SK-N-SH (cell line): ENCODE data around the gene DPH7.
"Not testable (repeated sequence)": the region's sequence is repeated elsewhere in the genome, so short reads cannot be mapped to it uniquely, and the experiment has no call there.

Source experiments
- CTCF ChIP-seq: fragments of 200-600 bp; sonication (generic); IDR thresholded peaks from 2 replicates; pipeline ENCODE4 v1.6.1; 2017; ENCODE audit warnings: antibody characterized with exemption, mild to moderate bottlenecking, moderate library complexity
- GATA2 ChIP-seq: sonication (generic); formaldehyde crosslinking; IDR thresholded peaks from 2 replicates; pipeline ENCODE4 v1.5.0; 2020; ENCODE audit warnings: mild to moderate bottlenecking, missing genetic modification reagents
- SMC3 ChIP-seq: IDR thresholded peaks from 2 replicates; pipeline ENCODE4 v1.6.1; 2012; ENCODE audit warnings: low read depth, low read length, improper control_type of control experiment

- not testable (repeated sequence) for TF ChIP-seq SMC3; CTCF; GATA2 (CRISPR knock-in tag)
Measured at GRCh38 chr9:137550958-137551263, 27.8 kb downstream of the DPH7 start.
